ENCODE results near the gene FASN.

GRCh38 chr17:82096709-82097183 lies 1.3 kb downstream of the FASN start:
- TF ChIP-seq CTCF (IDR thresholded peaks at IDR 0.05) (no peak), EZH2 (IDR thresholded peaks at IDR 0.05; ENCODE audit: borderline replicate concordance, insufficient read depth, low read depth, low read length, poor library complexity, severe bottlenecking) (no peak)

Measured in B cell (primary cell).